Ishikawa (cell line): ENCODE measurements around the gene NHS.

ENCODE experiments used
- CEBPB ChIP-seq: IDR thresholded peaks from 2 replicates; pipeline ENCODE4 v1.6.1; 2012
- CREB1 ChIP-seq: IDR thresholded peaks from 2 replicates; pipeline ENCODE4 v1.6.1; 2012; ENCODE audit warnings: low read depth
- EGR1 ChIP-seq: IDR thresholded peaks from 2 replicates; pipeline ENCODE4 v1.6.1; 2012
- EP300 ChIP-seq: IDR thresholded peaks from 2 replicates; pipeline ENCODE4 v1.6.1; 2012; ENCODE audit warnings: borderline replicate concordance
- FOXM1 ChIP-seq: IDR thresholded peaks from 2 replicates; pipeline ENCODE4 v1.6.1; 2012; ENCODE audit warnings: low read depth, borderline replicate concordance
- NFIC ChIP-seq: IDR thresholded peaks from 2 replicates; pipeline ENCODE4 v1.6.1; 2012
- RAD21 ChIP-seq: IDR thresholded peaks from 2 replicates; pipeline ENCODE4 v1.6.1; 2012; ENCODE audit warnings: low read depth
- TAF1 ChIP-seq: IDR thresholded peaks from 2 replicates; pipeline ENCODE4 v1.6.1; 2012; ENCODE audit warnings: low read depth, mild to moderate bottlenecking
- TCF12 ChIP-seq: IDR thresholded peaks from 2 replicates; pipeline ENCODE4 v1.6.1; 2012; ENCODE audit warnings: low read depth
- TEAD4 ChIP-seq: IDR thresholded peaks from 2 replicates; pipeline ENCODE4 v1.6.1; 2012
- YY1 ChIP-seq: IDR thresholded peaks from 2 replicates; pipeline ENCODE4 v1.6.1; 2012; ENCODE audit warnings: low read depth
- ZBTB7A ChIP-seq: IDR thresholded peaks from 2 replicates; pipeline ENCODE4 v1.6.1; 2012; ENCODE audit warnings: low read depth
- TF ChIP-seq, protein P1 (sequence below): IDR thresholded peaks from 2 replicates; pipeline ENCODE4 v1.6.1; 2012
- TF ChIP-seq, protein P2 (sequence below): IDR thresholded peaks from 2 replicates; pipeline ENCODE4 v1.6.1; 2012
- TF ChIP-seq, protein P3 (sequence below): IDR thresholded peaks from 2 replicates; pipeline ENCODE4 v1.6.1; 2012; ENCODE audit warnings: low read depth, mild to moderate bottlenecking

The NHS gene

DNA sequence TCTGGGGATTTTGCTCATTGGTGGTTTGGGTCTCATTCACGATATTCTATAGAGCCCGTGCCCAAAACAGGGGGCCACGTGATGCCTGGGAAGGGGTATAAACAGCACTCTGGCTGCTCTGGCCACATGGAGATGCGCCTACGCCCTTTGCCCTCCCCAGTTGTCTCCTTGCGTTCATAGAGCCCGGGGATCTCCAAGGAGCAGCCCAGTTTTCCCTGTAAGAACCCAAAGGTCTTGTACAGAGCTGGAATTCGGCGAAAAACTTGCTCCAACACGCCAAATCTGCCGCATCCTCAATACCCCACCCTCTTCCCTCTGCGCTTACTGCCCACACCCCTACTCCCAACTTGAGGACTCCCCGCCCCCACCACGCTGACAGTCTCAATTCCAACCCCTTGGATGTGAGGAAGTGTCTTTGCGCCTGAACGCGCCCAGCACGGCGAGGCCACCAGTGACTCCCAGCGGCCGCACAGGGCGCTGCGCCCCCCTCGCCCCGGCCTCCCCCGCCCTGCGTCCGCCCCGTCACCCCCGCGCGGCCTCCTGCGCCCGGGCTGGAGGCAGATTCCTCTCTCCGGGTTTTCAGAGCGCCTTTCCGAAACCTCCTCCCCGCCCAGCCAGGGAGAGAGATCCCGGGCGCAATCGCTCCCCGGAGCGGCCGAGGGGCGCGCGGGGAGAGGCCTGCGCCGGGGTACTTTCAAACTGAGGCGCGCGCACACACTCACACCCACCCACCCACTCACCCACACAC, at the start of gene NHS:
NHS (plus strand) TSS at position 582 of the 748 bp plus-strand sequence. CDS start 558 bp downstream, outside the sequence.
- TF ChIP-seq RAD21 (peak; percentile 27; the same call in 1 of the 2 replicates), CREB1 (no peak)

DNA sequence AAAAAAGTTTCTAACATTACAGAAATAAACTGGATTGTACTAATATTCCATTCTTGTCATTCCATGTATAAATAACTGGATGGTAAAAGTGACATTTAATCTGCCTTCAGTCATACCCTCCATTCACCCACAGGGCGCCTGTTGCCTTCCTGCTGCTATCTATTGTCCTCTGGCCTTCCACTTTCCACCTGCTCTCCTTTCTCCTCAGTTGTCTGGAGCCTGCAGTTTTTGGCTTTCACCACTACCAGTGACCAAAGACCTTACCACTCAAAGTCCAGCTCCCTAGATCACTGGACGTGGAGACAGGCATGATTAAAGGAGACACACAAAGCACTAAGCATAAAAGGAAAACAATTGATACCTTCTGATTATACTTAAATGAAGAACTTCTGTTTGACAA, 46.2 kb upstream of the NHS start:
- TF ChIP-seq TAF1 (no peak), CREB1 (no peak), EGR1 (no peak), TCF12 (no peak), TEAD4 (no peak), EP300 (no peak), RAD21 (no peak), NFIC (no peak), FOXM1 (no peak)
- TF ChIP-seq, protein P1, sequence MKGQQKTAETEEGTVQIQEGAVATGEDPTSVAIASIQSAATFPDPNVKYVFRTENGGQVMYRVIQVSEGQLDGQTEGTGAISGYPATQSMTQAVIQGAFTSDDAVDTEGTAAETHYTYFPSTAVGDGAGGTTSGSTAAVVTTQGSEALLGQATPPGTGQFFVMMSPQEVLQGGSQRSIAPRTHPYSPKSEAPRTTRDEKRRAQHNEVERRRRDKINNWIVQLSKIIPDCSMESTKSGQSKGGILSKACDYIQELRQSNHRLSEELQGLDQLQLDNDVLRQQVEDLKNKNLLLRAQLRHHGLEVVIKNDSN, result no peak
- TF ChIP-seq, protein P2, sequence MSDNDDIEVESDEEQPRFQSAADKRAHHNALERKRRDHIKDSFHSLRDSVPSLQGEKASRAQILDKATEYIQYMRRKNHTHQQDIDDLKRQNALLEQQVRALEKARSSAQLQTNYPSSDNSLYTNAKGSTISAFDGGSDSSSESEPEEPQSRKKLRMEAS, result no peak

DNA sequence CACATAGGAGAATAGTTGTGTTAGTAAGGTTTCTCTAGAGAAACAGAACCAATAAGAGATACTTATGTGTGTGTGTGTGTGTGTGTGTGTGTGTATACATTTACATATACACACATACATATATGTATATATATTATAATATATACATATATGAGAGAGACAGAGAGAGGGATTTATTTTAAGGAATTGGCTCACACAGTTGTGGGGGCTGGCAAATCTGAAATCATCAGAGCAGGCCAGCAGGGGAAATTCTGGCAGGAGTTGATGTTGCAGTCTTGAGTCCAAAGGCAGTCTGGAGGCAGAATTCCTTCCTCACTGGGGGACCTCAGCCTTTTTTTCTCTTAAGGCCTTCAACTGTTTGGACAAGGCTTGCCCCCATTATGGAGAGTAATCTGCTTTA, 38.6 kb upstream of the NHS start:
- no peak for TF ChIP-seq ZBTB7A
- TF ChIP-seq, protein P3, sequence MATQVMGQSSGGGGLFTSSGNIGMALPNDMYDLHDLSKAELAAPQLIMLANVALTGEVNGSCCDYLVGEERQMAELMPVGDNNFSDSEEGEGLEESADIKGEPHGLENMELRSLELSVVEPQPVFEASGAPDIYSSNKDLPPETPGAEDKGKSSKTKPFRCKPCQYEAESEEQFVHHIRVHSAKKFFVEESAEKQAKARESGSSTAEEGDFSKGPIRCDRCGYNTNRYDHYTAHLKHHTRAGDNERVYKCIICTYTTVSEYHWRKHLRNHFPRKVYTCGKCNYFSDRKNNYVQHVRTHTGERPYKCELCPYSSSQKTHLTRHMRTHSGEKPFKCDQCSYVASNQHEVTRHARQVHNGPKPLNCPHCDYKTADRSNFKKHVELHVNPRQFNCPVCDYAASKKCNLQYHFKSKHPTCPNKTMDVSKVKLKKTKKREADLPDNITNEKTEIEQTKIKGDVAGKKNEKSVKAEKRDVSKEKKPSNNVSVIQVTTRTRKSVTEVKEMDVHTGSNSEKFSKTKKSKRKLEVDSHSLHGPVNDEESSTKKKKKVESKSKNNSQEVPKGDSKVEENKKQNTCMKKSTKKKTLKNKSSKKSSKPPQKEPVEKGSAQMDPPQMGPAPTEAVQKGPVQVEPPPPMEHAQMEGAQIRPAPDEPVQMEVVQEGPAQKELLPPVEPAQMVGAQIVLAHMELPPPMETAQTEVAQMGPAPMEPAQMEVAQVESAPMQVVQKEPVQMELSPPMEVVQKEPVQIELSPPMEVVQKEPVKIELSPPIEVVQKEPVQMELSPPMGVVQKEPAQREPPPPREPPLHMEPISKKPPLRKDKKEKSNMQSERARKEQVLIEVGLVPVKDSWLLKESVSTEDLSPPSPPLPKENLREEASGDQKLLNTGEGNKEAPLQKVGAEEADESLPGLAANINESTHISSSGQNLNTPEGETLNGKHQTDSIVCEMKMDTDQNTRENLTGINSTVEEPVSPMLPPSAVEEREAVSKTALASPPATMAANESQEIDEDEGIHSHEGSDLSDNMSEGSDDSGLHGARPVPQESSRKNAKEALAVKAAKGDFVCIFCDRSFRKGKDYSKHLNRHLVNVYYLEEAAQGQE, result no peak
- TF ChIP-seq YY1, result no peak
- TF ChIP-seq CREB1, result no peak
- no peak for TF ChIP-seq EP300
- no peak for TF ChIP-seq TAF1
- TF ChIP-seq EGR1, result no peak

DNA sequence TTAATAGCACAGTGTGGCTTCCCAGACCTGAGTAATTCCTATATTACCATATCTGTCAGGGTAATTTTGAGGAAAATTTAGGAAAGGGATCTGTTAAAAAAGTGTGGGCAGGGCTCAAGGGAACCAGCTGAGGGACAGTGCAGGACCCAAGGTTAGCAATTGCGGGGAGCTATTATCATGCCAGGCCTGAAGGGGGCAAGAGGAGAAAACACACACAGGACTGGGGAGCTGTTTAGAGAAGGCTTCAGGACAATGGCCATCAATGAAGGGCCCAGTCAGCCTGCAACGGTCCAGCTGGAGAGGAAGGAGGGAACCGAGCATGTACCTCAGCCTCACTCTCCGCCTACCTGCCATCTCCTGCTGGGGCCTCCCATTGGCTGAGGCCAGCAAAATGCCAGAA, 19.0 kb upstream of the NHS start:
- no peak for TF ChIP-seq TCF12
- TF ChIP-seq RAD21, result no peak

DNA sequence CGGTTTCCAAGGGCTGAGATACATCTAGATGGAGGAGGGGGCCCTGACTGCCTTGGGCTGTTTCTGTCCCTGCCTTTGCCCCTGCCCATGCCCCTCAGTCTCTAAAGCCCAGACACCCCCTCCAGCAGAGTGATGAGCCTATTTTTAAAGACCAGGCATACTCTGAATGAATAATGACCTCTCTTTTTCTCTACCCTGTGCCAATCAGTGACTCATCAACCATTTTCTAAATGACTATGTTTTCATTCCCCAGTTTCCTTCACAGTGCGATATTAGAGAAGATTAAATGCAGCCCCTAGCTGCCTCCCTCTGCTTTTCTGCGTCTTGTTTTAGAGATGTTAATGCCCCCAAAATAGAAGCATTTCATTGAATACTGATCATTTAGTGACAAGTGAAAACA, 15.5 kb upstream of the NHS start:
- no peak for TF ChIP-seq CEBPB
- TF ChIP-seq NFIC, result no peak
- no peak for TF ChIP-seq EP300
- no peak for TF ChIP-seq CREB1

DNA sequence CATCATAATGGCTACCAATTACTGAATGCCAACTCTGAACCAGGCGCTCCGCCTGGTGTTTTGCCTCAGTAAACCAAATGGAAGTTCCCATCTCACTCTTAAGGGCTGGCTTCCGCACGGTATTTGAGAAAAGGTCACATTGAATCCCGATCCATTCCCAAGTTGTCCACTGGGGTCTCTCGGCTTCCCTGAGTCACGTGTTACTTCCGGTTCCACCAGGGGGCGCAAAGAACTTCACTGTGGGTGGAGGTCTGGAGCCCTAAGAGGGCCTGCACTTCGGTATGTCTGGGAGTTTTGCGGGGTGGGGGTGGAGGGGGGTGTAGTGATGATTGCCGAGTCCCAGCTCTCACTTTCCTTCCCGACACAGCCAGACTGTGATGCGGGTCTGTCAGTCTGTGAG, 13.4 kb upstream of the NHS start:
- TF ChIP-seq ZBTB7A, result no peak
- TF ChIP-seq YY1, result no peak
- TF ChIP-seq, protein P2, result no peak
- TF ChIP-seq TCF12, result no peak
- TF ChIP-seq RAD21, result no peak
- TF ChIP-seq, protein P1, result no peak
- TF ChIP-seq, protein P3, result no peak
- no peak for TF ChIP-seq TAF1
- no peak for TF ChIP-seq NFIC
- no peak for TF ChIP-seq FOXM1
- TF ChIP-seq EGR1, result no peak
- no peak for TF ChIP-seq EP300
- TF ChIP-seq TEAD4, result no peak
- TF ChIP-seq CREB1, result no peak
- no peak for TF ChIP-seq CEBPB

DNA sequence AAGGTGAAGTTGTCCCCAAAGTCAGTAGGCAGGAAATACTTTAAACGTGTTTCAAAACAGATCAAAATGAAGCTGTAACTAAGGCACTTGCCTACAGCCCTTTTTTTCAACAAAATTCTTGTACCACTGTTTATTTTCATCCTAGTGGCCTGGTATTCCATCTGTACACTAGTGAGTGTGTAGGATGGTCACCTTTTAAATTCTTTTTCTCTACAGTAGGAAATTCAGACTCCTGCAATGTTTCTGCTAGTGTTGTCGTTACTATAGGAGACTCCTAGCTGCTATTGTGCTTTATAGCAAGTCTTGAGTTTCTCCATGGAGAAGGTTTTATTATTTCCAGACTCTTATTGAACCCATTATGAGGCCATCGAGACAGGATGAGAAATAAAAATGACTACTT, 7.0 kb upstream of the NHS start:
- TF ChIP-seq RAD21, result no peak
- TF ChIP-seq EGR1, result no peak
- TF ChIP-seq ZBTB7A, result no peak
- TF ChIP-seq, protein P1, result no peak
- no peak for TF ChIP-seq NFIC
- TF ChIP-seq FOXM1, result no peak
- no peak for TF ChIP-seq TCF12
- TF ChIP-seq, protein P3, result no peak
- TF ChIP-seq YY1, result no peak
- TF ChIP-seq CREB1, result no peak
- TF ChIP-seq, protein P2, result no peak
- TF ChIP-seq CEBPB, result no peak
- no peak for TF ChIP-seq TEAD4
- TF ChIP-seq TAF1, result no peak
- TF ChIP-seq EP300, result no peak
